ENCODE measurements around the gene LRGUK.

DNA sequence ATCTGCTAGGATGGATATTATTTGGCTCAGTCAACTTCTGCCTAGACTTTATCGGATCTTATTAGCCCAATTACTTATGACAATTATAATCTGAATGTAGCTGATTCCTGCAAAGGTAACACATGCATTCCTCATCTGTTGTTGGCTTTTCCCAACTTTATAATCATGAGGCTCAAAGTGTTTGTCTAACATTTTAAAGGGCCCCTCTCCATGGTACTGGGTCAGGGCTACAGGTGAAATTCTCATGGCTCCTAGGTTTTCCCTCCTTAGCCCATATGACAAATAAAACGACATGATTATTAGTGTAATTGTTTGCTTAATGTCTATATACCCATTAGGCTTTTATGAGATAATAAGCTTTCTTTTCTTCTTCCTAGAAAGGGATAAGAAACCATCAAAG is 4.2 kb upstream of the LRGUK start:
- TF ChIP-seq, protein P1, sequence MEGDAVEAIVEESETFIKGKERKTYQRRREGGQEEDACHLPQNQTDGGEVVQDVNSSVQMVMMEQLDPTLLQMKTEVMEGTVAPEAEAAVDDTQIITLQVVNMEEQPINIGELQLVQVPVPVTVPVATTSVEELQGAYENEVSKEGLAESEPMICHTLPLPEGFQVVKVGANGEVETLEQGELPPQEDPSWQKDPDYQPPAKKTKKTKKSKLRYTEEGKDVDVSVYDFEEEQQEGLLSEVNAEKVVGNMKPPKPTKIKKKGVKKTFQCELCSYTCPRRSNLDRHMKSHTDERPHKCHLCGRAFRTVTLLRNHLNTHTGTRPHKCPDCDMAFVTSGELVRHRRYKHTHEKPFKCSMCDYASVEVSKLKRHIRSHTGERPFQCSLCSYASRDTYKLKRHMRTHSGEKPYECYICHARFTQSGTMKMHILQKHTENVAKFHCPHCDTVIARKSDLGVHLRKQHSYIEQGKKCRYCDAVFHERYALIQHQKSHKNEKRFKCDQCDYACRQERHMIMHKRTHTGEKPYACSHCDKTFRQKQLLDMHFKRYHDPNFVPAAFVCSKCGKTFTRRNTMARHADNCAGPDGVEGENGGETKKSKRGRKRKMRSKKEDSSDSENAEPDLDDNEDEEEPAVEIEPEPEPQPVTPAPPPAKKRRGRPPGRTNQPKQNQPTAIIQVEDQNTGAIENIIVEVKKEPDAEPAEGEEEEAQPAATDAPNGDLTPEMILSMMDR (IDR thresholded peaks at IDR 0.05): no peak
- TF ChIP-seq EP300 (IDR thresholded peaks at IDR 0.05; ENCODE audit: low read depth) (no peak), POLR2A (IDR thresholded peaks at IDR 0.05) (no peak)

Measured in transverse colon (tissue), 3 donors.